COLO668 (cell line): Measurements from ENCODE around the gene ASAP2.
A peak's percentile ranks its signal among the peaks of the same experiment; 100 is the strongest.

Source experiments
- DNase-seq: peaks from one replicate; lab custom pipeline; 2025; ENCODE audit not compliant: unreplicated experiment; lab: John Stamatoyannopoulos, UW

Gene ASAP2

DNA sequence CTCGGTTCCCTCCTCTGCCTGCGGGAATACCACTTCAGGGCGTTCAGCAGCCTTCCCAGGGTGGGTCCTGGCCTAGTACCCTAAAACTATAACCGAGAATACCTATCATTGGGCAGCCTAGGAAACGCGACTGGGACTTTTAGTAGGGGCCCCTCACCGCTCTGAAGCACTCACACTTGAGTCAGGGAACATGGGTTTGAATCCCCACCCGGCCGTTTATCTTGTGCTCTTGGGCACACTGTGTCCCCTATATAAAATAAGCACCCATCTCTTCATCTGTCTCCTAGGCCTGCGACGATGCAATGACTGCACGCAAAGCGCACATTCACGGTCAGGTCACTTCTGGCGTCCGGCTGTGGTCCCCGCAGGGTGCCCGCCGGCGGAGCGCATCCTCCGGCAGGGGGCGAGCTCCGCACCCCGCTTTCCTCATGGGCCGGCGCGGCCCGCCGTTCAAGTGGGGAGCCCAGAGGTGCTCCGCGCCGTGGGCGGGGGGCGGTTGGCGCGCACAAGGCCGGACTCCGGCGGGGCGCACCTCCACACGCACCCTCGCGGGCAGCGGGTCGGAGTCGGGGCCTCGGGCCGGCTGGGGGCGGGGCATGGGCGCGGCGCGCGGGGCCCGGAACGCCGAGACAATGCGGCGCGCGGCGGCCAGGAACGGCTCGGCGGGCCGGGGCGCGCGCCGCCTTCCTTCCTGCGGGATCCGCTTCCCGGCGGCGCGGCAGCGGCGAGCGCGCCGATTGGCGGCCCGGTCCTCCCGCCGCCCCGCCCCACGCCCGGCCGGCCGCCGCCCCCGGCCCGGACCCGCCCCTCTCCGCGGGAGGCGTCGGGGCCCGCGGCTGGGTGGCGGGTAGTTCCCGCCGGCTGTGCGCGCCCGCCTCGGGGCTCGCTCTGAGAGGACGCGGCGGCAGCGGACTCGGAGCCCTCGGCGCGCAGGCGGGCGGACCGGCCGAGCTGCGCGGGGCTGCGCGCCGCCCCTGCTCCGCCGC, at the start of gene ASAP2:
TSS of gene ASAP2 (plus strand) at position 850 of the 986 bp plus-strand sequence. CDS start 293 bp downstream, outside the sequence.
- peak; percentile 93 for DNase-seq

DNA sequence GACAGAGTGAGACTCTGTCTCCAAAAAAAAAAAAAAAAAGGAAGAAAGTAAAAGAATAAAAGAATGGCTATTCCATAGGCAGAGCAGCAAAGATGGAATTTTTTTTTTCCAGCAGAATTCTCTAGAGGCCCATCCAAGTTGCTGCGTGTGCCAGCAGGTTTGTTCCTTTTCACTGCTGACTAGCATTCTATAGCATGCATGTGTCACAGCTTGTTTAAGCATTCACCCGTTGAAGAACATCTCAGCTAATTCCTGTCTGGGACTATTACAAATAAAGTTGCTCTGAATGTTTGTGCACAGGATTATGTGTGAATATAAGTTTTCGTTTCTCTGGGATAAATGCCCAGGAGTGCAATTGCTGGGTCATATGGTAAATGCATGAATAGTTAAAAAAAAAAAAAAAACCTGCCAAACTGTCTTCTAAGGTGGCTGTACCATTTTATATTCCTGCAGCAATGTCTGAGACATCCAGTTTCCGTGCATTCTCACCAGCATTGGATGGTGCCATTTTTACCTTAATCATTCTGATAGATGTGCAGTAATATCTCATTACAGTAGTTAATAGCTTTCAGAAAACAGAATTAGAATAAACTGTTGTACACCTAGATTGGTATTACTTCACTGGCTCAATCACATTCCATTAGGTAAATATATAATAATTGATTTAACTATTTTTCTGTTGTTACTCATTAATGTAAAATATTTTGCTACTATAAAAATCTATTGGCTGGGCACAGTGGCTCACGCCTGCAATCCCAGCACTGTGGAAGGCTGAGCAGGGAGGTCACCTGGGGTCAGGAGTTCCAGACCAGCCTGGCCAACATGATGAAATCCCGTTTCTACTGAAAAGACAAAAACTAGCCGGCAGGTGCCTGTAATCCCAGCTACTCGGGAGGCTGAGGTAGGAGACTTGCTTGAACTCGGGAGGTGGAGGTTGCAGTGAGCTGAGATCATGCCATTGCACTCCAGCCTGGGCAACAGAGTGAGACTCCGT, 47.5 kb upstream of the ASAP2 start:
- no peak for DNase-seq

- DNase-seq: no peak
These were observed 45.9 kb upstream of the ASAP2 start for GRCh38 chr2:9160732-9161131.

DNA sequence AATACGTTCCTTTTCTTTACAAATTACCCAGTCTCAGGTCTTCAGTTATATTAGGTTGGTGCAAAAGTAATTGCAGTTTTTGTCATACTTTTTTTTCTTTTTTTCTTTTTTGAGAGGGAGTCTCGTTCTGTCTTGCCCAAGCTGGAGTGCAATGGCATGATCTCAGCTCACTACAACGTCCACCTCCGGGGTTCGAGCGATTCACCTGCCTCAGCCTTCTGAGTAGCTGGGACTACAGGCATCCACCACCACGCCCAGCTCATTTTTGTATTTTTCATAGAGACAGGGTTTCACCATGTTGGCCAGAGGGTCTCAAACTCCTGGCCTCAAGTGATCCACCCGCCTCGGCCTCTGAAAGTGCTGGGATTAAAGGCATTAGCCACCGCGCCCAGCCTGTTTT, 43.8 kb upstream of the ASAP2 start:
- no peak for DNase-seq

DNA sequence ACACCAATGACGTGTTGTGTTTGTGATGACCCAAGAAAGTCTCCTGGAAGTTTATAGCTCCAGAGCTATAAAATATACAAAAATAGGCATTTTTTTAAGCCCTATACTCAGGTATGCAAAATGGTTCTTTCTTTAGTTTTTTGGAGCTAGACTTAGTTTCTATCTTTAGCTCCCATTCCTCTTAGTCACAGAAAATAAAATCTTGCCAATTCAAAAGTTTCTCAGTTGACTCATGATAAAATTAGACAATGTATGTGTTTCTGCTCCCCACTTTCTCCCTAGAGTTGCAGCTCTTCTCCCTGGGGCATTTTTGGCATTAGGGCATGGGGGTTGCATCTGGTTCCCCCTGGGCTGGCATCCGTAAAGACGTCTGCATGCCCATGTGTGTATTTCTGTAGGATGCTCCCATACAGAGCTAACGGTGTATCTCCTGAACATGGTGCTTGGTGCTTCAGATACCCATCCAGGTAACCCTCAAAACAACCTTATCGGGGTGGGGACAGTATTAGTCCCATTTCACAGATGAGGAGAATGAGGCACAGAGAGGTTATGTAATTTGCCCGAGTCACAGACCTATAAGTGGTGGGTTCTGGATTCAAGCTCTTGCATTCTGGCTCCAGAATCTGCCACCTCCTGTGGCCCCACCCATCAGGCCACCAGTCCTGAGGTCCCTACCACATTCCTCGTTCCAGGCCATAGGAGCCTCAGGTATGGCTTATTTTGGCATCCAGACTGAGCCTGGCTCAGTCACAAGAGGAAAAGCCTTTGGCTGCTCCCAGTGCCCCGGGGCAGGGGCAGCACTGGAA, 43.1 kb upstream of the ASAP2 start:
- no peak for DNase-seq

- DNase-seq: no peak
These were observed 42.5 kb upstream of the ASAP2 start for GRCh38 chr2:9164112-9164608.

DNA sequence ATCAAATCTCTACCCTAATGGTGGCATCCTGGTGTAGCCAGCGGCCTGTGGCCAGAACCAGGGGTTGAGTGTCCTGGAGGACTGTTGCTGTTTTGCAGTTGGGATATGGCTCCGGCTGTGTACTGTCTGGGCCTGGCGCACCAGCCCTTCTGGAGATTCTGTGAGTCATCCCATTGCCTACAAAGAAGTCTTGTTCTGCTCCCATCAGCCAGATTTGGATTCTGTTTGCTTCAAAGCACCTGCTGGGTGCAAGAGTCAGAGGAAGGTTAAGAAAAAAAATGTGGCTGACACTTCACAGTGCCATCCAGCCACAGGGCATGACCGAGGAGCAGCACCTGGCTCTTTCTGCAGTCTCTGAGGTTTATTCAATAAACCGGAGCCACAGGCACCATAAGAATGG, 41.0 kb upstream of the ASAP2 start:
- DNase-seq: no peak

- DNase-seq: no peak
These were observed 39.8 kb upstream of the ASAP2 start for GRCh38 chr2:9166579-9167377.

- DNase-seq: peak; percentile 73
These were observed 38.6 kb upstream of the ASAP2 start for GRCh38 chr2:9167718-9168657.

- no peak for DNase-seq
These were observed 37.8 kb upstream of the ASAP2 start for GRCh38 chr2:9168821-9169221.

DNA sequence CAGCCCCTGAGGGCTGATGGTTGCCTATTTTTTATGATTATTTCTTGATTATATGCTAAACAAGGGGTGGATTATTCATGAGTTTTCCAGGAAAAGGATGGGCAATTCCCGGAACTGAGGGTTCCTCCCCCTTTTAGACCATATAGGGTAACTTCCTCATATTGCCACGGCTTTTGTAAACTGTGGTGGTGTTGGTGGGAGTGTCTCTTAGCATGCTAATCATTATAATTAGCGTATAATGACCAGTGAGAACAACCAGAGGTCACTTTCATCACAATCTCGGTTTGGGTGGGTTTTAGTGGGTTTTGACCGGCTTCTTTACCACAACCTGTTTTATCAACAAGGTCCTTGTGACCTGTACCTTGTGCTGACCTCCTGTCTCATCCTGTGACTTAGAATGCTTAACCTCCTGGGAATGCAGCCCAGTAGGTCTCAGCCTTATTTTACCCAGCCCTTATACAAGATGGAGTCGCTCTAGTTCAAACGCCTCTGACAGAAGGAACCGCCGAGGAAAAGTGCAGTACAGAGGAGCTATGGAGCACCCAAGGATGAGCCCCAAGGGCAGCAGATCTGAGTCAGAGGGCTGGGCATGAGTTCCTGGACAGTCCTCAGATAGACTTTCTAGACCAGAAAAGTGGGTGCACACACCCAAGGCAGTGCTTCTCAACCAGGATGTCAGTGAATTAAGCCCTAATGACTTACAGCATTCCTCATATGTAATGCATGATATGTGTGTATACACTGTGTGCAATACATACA, 37.1 kb upstream of the ASAP2 start:
- no peak for DNase-seq

- DNase-seq: no peak
These were observed 36.0 kb upstream of the ASAP2 start for GRCh38 chr2:9170458-9171130.

- peak; percentile 47 for DNase-seq
These were observed 31.7 kb upstream of the ASAP2 start for GRCh38 chr2:9174771-9175437.

GRCh38 chr2:9178110-9178903, 28.3 kb upstream of the ASAP2 start:
- DNase-seq: peak; percentile 60

DNA sequence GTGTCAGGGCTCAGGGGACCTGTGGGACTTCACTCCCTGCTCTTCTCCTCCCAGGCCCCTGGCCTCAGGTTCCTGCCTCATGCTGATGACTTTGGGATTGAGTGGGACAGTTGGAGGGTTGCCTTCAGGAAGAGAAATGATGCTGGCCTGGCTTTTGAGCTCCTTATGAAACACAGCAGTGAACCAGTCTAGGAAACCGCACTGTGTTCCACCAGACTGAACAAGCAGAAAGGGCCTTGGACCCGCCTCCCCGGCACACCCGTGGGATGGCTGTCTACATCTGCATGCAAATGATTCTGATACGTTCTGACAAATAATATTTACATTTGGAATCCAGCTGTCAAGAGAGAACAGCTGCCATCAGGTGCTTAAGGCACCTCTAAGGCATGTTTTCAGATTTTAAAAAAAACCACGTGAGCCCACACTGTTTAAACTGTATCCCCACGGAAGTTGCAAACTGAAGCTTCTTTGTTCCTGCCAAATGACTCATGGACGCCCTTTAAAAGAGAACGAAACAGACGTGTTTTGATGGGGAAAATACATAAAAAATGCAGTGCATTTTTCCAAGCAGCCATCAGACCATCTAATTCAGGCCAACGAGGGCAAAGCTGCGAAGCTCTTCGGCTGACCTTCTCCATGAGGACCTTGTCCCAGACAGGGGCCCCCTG, 27.6 kb upstream of the ASAP2 start:
- peak; percentile 93 for DNase-seq
